Measurements from ENCODE around the gene CNRIP1.
"Not testable (repeated sequence)": the region's sequence is repeated elsewhere in the genome, so short reads cannot be mapped to it uniquely, and the experiment has no call there.

The CNRIP1 gene

DNA sequence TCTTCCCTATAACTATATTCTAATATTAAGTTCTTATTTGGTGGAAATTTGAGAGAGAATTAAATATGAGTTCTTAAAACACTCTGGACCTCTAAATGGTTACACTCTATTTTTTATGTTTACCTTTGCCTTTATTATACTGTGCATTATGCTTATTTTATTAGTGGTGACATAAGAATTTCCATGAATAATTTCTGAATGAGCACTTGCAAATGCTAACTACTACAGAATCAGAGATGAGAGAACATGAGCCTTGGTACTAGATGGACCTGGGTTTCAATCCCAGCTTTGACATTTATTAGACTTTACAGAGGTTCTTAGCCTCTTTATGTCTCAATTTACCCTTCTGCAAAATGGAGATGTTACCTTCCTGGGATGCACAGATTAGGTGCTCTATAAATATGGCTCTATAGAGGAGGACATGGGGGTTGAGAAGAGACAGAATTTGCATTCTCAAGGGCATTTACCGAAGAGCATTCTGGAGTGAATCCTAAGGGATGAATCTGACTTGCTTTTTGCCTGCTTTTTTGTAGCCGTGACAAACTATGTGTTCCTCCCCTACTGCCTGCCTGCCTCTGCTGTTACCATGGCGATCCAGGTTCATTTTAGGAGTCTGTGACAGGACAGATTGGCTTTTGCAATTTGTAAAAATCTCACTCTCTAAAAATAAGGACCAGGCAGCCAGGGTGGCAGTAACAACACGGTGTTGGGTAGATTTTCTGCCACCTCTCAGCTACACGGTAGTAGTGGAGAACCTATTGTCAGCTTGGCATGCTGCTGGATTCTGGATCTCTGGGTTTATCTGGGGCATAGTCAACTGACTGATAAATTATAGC, 20.7 kb upstream of the CNRIP1 start:
- no peak for DNase-seq

- no peak for DNase-seq
These were observed 16.4 kb upstream of the CNRIP1 start for GRCh38 chr2:68336192-68336591.

- DNase-seq = no peak
These were observed 14.2 kb upstream of the CNRIP1 start for GRCh38 chr2:68333931-68334330.

- no peak for DNase-seq
These were observed 13.3 kb upstream of the CNRIP1 start for GRCh38 chr2:68333009-68333408.

DNA sequence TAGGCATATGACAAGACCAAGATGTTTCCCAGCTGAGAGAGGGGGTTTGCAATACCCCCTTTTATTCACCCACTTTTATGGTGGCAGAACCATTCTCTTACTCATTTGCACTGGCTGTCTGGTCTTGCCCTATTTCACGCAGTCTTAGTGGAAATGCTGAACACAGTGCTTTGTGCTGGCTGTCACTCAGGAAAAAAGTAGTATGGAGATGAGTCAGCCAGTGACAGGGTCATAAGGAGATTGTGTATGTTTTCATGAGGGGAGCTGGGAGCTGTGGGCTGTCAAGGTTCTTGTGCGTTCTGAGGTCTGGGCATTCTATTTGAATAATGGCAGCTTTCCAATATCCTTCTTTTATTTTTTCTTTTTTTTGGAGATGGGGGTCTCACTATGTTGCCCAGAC, 10.9 kb upstream of the CNRIP1 start:
- no peak for DNase-seq

- DNase-seq = no peak
These were observed 9.2 kb upstream of the CNRIP1 start for GRCh38 chr2:68328901-68329300.

- DNase-seq = no peak
These were observed 5.3 kb upstream of the CNRIP1 start for GRCh38 chr2:68325056-68325455.

DNA sequence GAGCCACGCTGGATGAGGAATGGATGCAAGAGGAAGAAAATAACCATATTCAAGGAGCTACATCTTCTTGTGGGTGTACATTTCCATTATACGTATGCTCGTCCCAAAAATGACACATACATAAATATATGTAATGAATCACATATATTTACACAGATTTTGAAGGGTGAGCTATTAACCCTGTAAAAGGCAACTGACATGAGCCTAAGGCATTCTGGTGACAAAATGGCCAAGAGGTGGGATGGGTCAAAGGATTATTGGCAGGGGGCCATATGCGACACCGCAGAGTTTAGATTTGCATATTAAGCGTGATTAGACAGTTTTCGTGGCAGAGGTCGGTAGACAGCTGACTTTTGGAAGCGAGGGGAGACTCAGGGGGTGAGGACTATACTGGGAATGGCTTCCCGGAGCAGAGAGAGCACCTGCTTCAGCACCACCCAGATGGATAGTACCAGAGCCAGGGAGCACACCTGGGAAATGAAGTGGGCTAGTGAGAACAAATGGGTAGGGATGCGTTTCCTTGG, 431 bp upstream of the CNRIP1 start:
- DNase-seq = no peak

DNA sequence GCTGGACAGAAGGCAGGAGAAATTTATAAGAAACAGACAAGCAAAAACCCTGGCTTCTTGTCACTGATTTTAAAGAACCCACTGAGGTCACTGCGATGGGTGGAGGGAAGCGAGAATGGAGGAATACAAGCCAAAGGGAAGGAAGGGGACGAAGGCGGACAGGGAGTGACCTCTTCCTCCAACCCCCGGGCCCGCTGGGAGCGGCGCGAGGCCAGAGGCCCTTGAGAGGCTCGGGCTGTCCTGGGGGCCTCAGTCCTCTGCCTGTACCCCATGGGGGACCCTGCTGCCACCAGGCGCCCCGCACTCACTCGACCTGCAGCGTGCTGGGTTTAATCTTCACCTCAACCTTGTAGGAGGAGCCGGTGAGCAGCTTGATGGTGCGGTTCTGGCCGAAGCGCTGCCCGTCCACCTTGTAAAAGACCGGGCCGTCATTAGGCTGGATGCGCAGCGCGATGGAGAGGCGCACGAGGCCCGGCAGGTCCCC, 793 bp downstream of the CNRIP1 start:
- no peak for DNase-seq

DNA sequence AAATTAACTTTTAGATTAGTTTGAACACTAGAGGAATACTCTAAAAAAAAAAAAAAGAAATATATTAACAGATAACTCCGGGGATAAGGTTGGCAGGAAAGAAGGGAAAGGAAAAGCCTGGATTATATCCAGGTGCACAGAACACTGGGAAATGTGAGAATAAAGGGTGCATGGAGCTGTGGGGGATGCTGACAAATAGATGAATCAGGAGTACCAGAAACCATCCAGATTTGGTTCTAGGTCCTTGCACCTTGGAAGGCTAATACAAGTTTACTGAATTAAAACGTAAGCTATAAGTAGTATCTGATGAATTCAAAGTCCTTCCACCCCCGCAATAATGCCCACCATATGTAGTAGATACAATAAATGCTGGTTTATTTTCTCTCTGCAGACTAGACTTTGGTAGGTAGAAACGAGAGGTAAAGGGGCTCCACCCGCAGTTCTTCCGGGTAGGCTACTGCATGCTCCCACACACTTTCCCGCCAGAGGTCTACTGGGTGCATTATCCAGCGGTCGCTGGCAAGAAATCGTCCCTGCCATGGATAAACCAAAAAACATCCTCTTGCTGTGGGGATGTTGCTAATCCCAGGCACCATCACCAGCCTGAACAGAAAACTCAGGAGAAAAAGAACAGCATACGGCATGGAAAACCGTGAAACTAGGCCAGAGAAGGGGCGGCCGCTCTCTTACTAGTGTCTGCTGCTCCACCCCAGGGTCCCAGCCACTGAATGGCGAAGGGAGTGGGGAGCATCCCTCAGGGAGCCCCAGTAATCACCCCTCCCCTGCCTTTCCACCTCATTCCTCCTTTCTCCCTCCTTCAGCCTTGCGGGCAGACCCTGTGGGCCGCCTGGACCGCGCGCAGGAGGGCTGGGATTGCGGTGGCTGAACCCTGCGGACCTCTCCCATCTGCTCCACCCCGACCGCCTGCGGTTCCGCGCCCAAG, 1.5 kb downstream of the CNRIP1 start:
- DNase-seq = no peak

DNA sequence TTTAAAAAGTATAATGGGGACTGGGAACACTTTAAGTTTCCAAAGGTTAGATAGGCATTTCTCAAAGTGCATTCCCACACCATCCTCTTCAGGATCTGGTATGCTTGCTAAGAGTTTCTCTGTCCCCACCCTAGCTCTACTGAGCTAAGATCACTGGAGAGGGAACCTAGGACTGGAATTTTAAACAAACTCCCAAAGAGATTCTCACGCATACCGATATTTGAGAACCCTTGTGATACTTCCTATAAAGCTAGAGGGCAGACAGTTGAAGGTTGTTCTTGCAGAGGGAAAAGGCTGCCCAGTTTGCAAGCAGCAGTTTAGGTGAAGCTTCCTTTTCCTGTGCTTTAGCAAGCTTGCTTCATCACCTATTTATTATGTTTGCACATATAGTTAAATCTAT, 3.6 kb downstream of the CNRIP1 start:
- DNase-seq = no peak

DNA sequence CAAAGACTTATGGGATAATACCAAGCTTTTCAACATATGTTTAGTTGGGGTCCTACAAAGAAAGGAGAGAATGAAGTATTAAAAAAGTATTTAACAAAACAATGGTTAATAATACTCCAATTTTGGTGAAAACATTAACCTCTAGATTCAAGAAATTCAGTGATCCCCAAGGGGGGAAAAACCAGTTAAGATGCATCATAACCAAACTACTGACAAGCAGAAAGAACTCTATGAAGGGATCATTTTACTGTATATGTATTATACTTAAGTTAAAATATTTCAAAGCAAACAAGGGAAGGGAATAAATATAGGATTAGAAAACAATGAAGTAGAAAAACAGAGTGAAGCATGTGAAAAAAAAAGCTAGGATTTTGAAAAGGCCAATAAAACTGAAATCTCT, 8.7 kb downstream of the CNRIP1 start:
- DNase-seq = no peak

DNA sequence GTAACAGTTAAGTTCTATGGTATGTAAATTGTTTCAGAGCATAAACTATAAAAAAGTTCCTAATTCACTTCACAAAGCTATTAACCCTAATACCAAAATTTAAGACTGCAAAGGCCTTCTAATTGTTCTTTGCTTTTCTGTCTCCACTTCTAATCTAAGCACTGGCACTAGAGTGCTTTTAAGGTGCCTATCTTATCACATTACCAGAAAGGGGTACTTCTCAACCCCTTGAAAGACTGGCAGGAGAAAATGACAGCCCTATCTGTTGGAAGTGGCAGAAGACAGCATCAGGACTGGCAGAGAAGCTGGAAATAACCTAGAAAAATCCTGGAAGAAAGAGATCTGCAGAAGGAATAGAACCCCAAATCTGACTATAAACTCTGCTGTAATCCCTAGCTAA, 10.3 kb downstream of the CNRIP1 start:
- DNase-seq = no peak

GRCh38 chr2:68303902-68304272, 15.9 kb downstream of the CNRIP1 start:
- DNase-seq = not testable (repeated sequence)

DNA sequence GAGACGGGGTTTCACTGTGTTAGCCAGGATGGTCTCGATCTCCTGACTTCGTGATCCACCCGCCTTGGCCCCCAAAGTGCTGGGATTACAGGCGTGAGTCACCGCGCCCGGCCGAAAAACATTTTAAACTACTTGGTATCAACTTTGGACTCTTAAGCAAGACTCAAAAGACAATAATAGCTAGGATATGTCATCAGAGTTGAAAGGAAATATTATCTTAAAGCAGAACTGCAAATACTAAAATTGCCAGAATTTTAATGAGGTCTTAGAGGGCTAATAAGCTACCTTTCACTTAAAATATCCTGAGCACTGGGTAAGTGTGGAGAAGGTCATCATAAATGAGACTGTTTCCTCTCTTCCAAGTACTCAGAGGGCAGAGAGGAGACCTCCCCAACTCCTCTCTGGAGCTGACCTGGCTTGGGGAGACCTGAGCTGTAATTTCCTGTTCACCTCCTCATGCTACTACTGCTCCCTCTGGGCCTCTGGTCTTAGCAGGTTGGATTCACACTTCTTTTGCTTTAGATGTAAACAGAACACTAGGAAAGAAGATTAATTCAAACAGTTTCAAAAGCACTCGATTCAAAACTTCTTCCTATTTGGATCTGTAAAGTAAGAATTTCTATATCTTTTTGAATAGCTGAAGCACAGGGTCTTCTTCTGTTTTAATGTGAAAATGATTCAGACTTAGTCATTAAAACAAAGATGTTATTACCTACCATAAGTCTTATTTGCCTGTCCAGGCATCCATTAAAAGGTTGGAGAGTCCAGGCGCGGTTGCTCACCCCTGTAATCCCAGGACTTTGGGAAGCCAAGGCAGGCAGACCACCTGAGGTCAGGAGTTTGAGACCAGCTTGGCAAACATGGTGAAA, 16.5 kb downstream of the CNRIP1 start:
- DNase-seq = no peak

DNA sequence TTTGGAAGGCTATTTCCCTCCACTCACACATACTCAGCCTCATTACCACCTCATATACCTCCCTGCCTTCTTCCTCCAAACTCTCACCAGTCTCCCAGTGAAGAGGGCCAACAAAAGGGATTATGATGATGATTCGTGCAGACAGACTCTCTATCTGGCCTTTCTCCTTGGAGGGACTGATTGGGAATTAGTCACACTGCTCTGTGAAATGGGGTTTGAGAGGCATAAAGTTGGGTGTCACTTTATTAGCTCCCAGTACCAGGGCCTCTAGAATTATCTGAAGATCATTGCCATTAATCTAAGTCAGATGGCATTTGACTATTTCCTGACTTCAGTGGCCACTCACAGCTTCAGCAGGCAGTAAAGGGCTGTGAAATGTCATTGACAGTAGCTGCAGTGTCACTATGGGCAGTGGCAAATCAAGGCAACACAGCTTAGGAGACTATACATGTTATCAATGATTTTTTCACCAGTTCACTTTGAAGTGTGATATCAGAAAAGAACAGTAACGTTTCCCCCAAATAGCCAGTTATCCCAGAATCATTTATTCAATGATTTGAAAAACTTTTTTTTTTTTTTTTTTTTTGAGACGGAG, 17.4 kb downstream of the CNRIP1 start:
- no peak for DNase-seq

GRCh38 chr2:68295516-68295915, 24.2 kb downstream of the CNRIP1 start:
- DNase-seq = no peak

- no peak for DNase-seq
These were observed 24.8 kb downstream of the CNRIP1 start for GRCh38 chr2:68294913-68295312.

DNA sequence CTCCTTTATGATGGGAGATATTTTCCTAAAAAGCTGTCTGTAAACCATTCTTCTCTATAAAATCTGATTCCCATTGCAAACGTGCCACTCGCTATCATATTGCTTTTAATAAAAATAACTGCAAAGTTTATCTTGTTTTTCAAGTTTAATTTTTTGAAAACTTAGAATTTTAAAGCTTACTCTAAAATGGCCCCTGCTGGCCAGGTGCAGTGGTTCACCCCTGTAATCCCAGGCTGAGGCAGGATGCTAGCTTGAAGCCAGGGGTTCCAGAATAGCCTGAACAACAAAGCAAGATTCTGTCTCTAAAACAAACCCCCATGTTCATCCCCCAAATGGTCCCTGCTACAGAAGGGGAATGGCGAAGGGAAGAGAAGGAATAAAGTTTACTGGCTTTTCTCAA, 25.6 kb downstream of the CNRIP1 start:
- DNase-seq = no peak

- no peak for DNase-seq
These were observed 26.0 kb downstream of the CNRIP1 start for GRCh38 chr2:68293755-68294154.

- DNase-seq = no peak
These were observed 26.7 kb downstream of the CNRIP1 start for GRCh38 chr2:68293024-68293423.

DNA sequence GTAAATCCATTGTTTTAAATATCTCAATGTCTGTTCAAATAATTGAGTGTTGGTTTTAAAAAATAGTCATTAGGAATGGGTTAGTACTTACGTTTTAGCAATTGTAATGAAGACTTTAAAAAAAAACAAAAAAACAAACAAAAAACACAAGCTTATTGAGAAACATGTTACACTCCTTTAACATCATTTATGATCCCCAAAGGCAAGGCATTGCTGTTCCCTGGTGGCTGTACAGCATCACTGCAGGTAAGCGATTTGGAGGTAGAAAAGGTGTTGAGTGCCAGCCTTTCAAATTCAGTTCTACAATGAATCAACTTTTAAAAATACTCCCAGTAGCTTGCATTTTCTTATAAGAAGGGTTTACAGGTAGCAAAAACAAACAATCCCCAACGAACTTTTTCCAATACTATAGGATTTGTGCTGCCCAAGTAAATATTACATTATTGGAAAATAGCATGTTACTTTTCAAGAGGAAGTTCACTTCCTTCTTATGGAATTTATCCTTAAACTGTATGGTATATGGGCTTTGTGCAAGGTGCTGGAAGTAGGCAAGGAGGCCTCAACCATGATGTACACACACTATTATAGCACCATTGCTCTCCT, 27.5 kb downstream of the CNRIP1 start:
- peak; percentile 4 for DNase-seq

All from stimulated activated CD4-positive, alpha-beta T cell treated with anti-CD3 and anti-CD28 coated beads, Interleukin-1b, Interleukin-23, amount 100 ng/mL, for 48 hours (primary cell).